NCI-H146 treated with DMSO at 0.1 percent for 48 hours (cell line): Measurements from ENCODE around the gene RABL2A.
"Not testable (repeated sequence)": the region's sequence is repeated elsewhere in the genome, so short reads cannot be mapped to it uniquely, and the experiment has no call there.

Experiments
- DNase-seq: peaks from one replicate; lab custom pipeline; 2025; ENCODE audit not compliant: unreplicated experiment; lab: John Stamatoyannopoulos, UW

RABL2A gene

GRCh38 chr2:113606036-113606435 lies 21.0 kb upstream of the RABL2A start:
- not testable (repeated sequence) for DNase-seq

DNA sequence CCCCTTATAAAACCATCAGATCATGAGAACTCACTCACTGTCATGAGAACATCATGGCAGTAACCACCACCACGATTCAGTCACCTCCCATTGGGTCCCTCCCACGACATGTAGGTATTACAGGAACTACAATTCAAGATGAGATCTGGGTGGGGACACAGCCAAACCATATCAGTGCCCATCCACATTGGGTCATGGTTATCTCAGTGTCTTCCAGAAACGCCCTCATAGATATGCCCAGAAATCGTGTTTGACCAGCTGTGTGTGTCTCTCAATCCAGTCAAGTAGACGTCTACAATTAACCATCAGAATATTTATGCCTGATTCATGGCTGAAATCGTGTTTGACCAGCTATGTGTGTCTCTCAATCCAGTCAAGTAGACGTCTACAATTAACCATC lies 17.2 kb upstream of the RABL2A start:
- DNase-seq: not testable (repeated sequence)

DNA sequence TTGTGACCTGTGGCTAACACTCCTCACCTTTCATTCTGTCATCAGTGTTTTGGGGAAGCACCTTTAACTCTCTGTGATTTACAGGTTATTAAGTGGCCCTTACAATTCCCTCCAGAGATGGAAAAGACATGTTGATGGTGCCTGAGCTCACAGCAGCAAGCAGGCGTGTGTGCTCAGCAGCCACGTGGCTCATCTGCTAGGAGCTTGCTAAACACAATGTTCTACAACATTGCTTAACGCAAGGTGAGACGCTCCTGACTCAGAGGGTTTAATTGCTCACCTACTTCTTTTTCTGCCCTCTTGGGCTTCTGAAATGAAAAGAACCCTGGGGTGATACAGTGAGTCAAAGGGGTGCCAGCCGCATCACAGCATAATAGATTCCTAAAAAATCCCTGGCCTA lies 6.1 kb upstream of the RABL2A start:
- DNase-seq: not testable (repeated sequence)

GRCh38 chr2:113625906-113626305 lies 1.2 kb upstream of the RABL2A start:
- not testable (repeated sequence) for DNase-seq

GRCh38 chr2:113632849-113633345 lies 5.8 kb downstream of the RABL2A start:
- not testable (repeated sequence) for DNase-seq

DNA sequence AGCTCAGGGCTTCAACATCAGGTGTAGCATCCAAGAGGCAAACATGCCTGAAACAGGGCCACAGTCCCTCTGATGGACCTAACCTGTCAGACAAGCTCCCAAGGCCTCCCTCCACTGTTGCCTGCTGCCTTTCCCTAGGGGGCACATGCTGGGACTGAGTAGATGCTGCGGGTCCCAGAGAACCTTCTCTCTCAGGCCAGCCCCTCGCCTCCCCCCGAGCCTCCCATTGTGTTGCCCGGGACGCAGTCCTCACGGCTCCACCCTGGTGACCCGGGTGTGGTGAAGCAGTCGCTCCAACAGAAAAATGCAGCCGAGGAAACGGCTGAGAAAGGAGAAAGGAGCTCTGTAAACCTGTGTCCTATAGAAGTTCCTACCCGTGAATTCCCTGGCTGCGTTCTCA lies 8.3 kb downstream of the RABL2A start:
- not testable (repeated sequence) for DNase-seq

GRCh38 chr2:113636226-113636625 lies 9.2 kb downstream of the RABL2A start:
- not testable (repeated sequence) for DNase-seq

- DNase-seq: not testable (repeated sequence)
Measured at GRCh38 chr2:113638084-113638483, 11.0 kb downstream of the RABL2A start.

DNA sequence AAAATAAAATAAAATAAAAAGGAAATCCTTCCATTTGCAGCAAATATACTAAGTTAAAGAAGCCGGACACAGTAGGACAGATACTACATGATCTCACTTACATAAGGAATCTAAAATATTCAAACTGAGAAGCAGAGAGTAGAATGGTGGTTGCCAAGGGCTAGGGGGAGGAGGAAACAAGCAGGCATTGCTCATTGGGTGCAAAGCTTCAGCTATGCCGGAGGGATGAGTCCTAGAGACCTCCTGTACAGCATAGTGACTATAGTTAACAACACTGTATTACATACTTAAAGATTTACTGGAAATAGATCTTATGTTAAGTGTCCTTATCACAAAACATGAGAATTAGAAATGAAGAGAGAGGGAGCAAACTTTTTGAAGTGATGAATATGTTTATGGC lies 19.2 kb downstream of the RABL2A start:
- not testable (repeated sequence) for DNase-seq

GRCh38 chr2:113650834-113651815 lies 24.1 kb downstream of the RABL2A start:
- DNase-seq: not testable (repeated sequence)

DNA sequence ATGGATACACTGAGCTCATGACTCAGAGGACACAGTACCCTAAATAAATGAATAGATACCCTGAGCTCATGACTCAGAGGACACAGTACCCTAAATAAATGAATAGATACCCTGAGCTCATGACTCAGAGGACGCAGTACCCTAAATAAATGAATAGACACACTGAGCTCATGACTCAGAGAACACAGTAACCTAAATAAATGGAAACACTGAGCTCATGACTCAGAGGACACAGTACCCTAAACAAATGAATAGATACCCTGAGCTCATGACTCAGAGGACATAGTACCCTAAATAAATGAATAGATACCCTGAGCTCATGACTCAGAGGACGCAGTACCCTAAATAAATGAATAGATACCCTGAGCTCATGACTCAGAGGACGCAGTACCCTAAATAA lies 25.5 kb downstream of the RABL2A start:
- DNase-seq: not testable (repeated sequence)

DNA sequence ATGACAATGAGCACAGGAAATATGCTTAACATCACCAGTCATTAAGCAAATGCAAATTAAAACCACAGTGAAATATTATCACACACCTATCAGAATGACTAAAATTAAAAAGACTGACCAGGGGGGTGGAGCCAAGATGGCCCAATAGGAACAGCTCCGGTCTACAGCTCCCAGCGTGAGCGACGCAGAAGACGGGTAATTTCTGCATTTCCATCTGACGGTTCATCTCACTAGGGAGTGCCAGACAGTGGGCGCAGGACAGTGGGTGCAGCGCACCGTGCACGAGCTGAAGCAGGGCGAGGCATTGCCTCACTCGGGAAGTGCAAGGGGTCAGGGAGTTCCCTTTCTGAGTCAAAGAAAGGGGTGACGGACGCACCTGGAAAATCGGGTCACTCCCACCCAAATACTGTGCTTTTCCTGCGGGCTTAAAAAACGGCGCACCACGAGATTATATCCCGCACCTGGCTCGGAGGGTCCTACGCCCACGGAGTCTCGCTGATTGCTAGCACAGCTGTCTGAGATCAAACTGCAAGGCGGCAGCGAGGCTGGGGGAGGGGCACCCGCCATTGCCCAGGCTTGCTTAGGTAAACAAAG lies 29.1 kb downstream of the RABL2A start:
- DNase-seq: not testable (repeated sequence)

DNA sequence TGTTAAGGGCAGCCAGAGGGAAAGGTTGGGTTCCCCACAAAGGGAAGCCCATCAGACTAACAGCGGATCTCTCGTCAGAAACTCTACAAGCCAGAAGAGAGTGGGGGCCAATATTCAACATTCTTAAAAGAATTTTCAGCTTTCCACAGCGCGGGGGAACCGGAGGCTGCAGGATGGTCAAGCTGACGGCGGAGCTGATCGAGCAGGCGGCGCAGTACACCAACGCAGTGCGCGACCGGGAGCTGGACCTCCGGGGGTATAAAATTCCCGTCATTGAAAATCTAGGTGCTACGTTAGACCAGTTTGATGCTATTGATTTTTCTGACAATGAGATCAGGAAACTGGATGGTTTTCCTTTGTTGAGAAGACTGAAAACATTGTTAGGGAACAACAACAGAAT lies 30.7 kb downstream of the RABL2A start:
- not testable (repeated sequence) for DNase-seq

- not testable (repeated sequence) for DNase-seq
Measured at GRCh38 chr2:113663285-113664060, 36.4 kb downstream of the RABL2A start.

GRCh38 chr2:113664761-113665533 lies 37.9 kb downstream of the RABL2A start:
- DNase-seq: not testable (repeated sequence)

GRCh38 chr2:113669013-113669412 lies 41.9 kb downstream of the RABL2A start:
- not testable (repeated sequence) for DNase-seq

- no peak for DNase-seq
Measured at GRCh38 chr2:113672326-113672932, 45.4 kb downstream of the RABL2A start.

DNA sequence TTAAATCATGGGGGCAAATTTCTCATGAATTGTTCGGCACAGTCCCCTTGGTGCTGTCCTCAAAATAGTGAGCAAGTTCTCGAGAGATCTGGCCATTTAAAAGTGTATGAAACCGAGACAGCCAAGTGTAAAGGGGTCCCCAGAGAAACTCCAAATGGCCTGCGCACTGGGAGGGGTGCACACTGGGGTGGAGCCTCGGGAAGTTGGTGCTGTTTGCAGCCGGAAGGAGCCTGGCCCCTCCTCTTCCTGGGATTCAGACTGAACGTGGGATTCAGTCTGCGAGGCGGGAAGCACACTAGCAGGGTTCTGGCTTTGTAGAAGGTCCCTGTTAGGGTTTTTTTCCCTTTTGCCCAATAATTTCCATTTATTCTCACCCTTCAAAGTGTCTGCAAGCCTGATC lies 48.8 kb downstream of the RABL2A start:
- DNase-seq: no peak

- DNase-seq: no peak
Measured at GRCh38 chr2:113676623-113677266, 49.7 kb downstream of the RABL2A start.
